Ascending aorta (tissue), 2 donors: ENCODE results near the gene UNC5C. TPM values are rescaled to one million over a fixed set of nuclear protein-coding genes. Genes with fewer than 3 reads are reported as not detected.

ENCODE experiments used
- DNase-seq, 2 donors: peaks; one replicate each; pipeline ENCODE4 v3.0.0-alpha.2; 2019; ENCODE audit warnings: low spot score in 2 of 2
- H3K27ac ChIP-seq, 2 donors: fragments of 200-600 bp; sonication (generic); one replicate each; pipeline ENCODE4 v1.5.1; 2016 to 2017; ENCODE audit warnings: mild to moderate bottlenecking in 1 of 2
- H3K27me3 ChIP-seq: fragments of 200-600 bp; sonication (generic); one replicate; pipeline ENCODE4 v1.5.1; 2017
- H3K36me3 ChIP-seq, 2 donors: fragments of 200-600 bp; sonication (generic); one replicate each; pipeline ENCODE4 v1.5.1; 2016
- H3K4me1 ChIP-seq, 2 donors: fragments of 200-600 bp; sonication (generic); one replicate each; pipeline ENCODE4 v1.5.1; 2016 to 2017; ENCODE audit warnings: mild to moderate bottlenecking in 1 of 2
- H3K4me3 ChIP-seq, 2 donors: fragments of 200-600 bp; sonication (generic); one replicate each; pipeline ENCODE4 v1.5.1; 2016 to 2017; ENCODE audit warnings: mild to moderate bottlenecking in 1 of 2
- H3K9me3 ChIP-seq, 2 donors: fragments of 200-600 bp; sonication (generic); one replicate each; pipeline ENCODE4 v1.5.1; 2016
- intact Hi-C: fragments of 100-400 bp; cut with DNase I; formaldehyde crosslinking; loops from one replicate; pipeline ENCODE4 v1.15.1; 2023
- total RNA-seq: library from RNA; depleted of rRNA; stranded (reverse); fragments of >200 nt; gene quantifications from one replicate; pipeline ENCODE4 v1.1.0, GENCODE V29; 2016
- TF ChIP-seq, protein P1 (sequence below), 3 experiments: fragments of 200-600 bp in 2 of 3; fragments of 450-650 bp in 1 of 3; sonication (generic) in 2 of 3; IDR thresholded peaks; one replicate each; pipeline ENCODE4 v1.5.1; 2016 to 2019; ENCODE audit warnings: antibody characterized with exemption in 3 of 3, mild to moderate bottlenecking in 1 of 3, moderate library complexity in 1 of 3

UNC5C gene
- total RNA-seq, 1 donor from 2014 or later, result 13.3 TPM

DNA sequence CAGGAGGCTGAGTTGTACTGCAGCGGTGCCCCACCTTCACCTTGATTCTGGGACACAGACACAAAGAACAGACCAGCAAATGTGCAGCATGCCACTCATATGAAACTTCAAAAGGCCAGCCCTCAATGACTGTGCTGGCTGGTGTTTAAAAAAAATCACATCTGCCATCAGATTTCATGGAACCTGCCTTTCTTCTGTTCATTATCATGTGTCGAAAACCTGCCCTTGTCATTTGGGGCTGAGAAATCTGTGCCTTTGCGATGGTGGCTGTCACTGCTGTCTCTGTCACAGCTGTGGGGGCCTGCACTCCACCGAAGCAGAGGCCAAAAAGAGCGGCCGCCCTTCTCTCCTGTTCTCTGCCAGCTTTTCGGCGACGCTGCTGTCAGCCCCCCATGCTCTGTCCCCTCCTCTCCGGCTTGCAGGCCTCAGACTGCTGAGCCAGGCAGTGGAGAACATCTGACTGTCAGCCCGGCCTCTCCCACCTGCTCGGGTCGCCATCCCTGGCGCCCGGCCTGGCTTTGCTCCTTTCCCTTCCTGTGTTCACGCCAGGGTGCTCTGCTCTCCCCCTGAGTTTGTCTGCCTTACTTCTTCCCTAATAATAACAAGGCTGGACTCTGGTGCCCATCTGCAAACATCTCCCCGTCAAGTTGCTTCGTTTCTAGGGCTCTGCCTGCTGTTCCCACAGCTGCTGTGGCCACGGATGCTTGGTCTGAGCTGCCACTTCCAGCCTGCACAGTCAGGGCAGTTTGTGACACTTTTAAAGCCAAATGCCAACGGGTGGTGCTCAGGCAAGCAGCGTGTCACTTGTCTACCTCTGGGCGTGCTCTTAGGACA, 355.2 kb downstream of the UNC5C start:
- Histone ChIP-seq H3K4me1 (no peaks in the 10 kb centered on the region), H3K36me3 (no peaks in the 10 kb centered on the region), H3K27ac (no peak overlapping the region), H3K27me3 (no peaks in the 10 kb centered on the region), H3K9me3 (no peaks in the 10 kb centered on the region), H3K4me3 (no peak overlapping the region)
- intact Hi-C loops, result no loop called here
- TF ChIP-seq, protein P1, sequence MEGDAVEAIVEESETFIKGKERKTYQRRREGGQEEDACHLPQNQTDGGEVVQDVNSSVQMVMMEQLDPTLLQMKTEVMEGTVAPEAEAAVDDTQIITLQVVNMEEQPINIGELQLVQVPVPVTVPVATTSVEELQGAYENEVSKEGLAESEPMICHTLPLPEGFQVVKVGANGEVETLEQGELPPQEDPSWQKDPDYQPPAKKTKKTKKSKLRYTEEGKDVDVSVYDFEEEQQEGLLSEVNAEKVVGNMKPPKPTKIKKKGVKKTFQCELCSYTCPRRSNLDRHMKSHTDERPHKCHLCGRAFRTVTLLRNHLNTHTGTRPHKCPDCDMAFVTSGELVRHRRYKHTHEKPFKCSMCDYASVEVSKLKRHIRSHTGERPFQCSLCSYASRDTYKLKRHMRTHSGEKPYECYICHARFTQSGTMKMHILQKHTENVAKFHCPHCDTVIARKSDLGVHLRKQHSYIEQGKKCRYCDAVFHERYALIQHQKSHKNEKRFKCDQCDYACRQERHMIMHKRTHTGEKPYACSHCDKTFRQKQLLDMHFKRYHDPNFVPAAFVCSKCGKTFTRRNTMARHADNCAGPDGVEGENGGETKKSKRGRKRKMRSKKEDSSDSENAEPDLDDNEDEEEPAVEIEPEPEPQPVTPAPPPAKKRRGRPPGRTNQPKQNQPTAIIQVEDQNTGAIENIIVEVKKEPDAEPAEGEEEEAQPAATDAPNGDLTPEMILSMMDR (IDR thresholded peaks at IDR 0.05), result no peak
- no peak for DNase-seq

DNA sequence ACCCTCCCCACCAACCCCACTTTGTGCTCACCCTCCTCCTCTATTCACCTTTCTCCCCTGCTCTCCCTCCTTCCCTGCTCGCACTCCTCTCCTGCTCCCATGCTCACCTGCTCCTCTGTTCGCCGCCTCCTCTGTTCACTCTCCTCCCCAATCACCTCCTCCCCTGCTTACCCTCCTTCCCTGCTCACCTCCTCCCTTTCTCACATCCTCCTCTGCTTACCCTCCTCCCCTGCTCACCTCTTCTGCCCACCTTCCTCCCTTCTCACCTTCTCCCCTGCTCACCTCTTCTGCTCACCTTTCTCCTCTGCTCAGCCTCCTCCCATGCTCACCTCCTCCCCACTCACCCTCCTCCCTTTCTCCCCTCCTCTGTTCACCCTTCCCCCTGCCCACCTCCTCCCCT, 357.2 kb downstream of the UNC5C start:
- DNase-seq, result no peak
- TF ChIP-seq, protein P1 (IDR thresholded peaks at IDR 0.05), result no peak
- H3K27ac ChIP-seq, result no peak overlapping the region
- intact Hi-C loops, result no loop called here
- no peaks in the 10 kb centered on the region for H3K9me3 ChIP-seq
- no peaks in the 10 kb centered on the region for H3K4me1 ChIP-seq
- H3K4me3 ChIP-seq, result no peak overlapping the region
- no peaks in the 10 kb centered on the region for H3K36me3 ChIP-seq
- H3K27me3 ChIP-seq, result no peaks in the 10 kb centered on the region

DNA sequence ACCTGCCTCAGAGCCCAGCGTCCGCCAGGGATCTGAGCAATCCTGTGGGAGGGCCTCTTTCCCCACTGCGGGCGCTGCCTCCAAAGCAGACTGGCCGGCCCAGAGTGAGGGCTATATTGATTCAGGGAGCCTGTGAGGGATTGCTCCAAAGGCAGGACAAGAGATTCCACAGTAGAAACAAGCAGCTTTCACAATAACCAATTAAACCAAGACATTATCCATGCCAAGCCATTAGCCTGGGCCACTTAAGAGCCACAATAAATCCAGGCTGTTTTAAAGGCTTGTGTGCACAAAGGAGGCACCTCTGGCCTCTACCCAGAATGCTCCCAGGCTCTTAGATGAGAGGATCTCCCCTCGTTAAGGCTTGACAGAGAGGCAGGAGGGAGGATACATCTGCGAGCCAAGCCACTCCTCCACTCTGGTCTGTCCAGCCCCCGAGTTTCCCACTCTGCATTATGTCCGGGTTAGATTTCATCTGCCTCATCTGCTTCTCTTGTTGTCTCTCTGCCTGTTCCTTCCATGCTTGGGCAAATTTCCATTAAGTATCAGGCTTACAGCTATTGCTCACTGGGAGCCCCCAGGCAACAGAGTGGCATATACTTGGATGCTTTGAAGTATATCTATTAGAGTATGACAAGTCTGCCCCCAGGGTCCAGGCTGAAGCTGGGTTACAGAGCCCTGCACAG, 357.9 kb downstream of the UNC5C start:
- no peak for DNase-seq
- Histone ChIP-seq H3K4me3 (no peak overlapping the region), H3K9me3 (no peaks in the 10 kb centered on the region), H3K27me3 (no peaks in the 10 kb centered on the region), H3K4me1 (no peaks in the 10 kb centered on the region), H3K27ac (no peak overlapping the region), H3K36me3 (no peaks in the 10 kb centered on the region)
- intact Hi-C loops, result no loop called here
- TF ChIP-seq, protein P1 (IDR thresholded peaks at IDR 0.05), result no peak

DNA sequence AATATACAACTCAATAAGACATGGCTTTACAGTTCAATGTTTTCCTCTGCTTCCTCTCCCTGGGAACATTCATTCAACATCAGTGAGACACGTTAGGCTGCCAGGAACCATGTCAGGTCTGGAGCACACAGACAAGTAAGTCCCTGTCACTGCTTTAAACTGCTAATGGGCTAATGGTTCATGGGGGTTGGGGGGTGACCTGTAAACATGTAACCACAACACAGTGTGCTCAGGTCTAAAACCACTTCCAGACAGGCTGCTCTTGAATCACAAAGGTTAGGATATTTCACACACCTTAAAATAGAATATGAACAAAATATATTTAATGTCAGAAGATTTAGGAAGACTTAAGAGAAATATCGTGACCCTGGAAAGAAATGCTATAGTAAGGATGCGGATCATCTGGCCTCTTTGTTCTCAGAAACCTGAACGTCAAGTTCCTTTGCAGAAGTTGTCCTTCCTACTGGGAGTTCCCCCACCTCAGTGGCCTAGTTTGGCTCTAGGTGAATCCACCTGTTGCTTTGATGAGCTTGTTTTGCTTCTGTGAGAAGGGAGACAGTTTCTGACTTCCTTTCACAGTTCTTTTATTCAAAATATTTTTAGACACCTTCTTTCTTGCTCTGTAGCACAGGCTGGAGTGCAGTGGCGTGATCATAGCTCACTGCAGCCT, 359.9 kb downstream of the UNC5C start:
- TF ChIP-seq, protein P1 (IDR thresholded peaks at IDR 0.05), result no peak
- Histone ChIP-seq H3K4me3 (no peak overlapping the region), H3K9me3 (no peaks in the 10 kb centered on the region), H3K36me3 (no peaks in the 10 kb centered on the region), H3K27me3 (no peaks in the 10 kb centered on the region), H3K4me1 (no peaks in the 10 kb centered on the region), H3K27ac (no peak overlapping the region)
- no peak for DNase-seq
- intact Hi-C loops, result no loop called here

DNA sequence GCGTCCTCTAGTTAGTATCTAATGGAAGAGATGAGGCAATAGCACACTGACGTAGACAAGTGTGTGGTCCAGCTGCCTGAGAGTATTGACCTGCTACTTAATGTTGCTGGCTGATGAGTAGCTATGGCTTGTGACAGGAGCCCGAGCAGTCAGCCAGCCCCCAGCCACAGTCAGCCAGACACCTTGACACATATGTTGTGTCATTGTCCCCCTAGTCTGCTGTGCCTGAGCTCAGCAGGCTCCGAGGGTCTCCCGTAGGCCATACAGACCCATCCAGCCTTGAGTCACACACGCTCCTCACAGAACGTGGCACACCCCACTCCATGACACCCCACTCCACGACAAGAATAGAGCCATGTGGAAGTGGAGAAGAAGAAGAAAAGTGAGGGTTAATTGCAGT, 362.1 kb downstream of the UNC5C start:
- DNase-seq, result no peak

More for the DNA sequence above, 362.1 kb downstream of the UNC5C start:
- no peaks in the 10 kb centered on the region for H3K9me3 ChIP-seq
- H3K27ac ChIP-seq, result no peak overlapping the region
- intact Hi-C loops, result no loop called here
- peaks cover 0 to 6% of the 10 kb centered on the region in 2 donors for H3K36me3 ChIP-seq
- TF ChIP-seq, protein P1 (IDR thresholded peaks at IDR 0.05), result no peak
- H3K4me3 ChIP-seq, result no peak overlapping the region
- H3K4me1 ChIP-seq, result no peaks in the 10 kb centered on the region
- H3K27me3 ChIP-seq, result no peaks in the 10 kb centered on the region
